Activated B cell treated with CpG ODN at 0.5 μM for 24 hours (primary cell): ENCODE measurements around the gene BZW2. TPM values are rescaled to one million over a fixed set of nuclear protein-coding genes. Genes with fewer than 3 reads are reported as not detected.
A peak's percentile ranks its signal among the peaks of the same experiment; 100 is the strongest.

Experiments used
- ATAC-seq: fragments of 200-7000 bp; cut with Tn5 transposase; one replicate; pipeline ENCODE4 v1.10.0; 2021; ENCODE audit warnings: low read depth, mild to moderate bottlenecking, moderate library complexity
- CTCF ChIA-PET: fragments of 350-600 bp; sonication (Branson Sonifier 250); formaldehyde crosslinking; loops from one replicate; lab custom pipeline; 2021; ENCODE audit warnings: antibody characterized with exemption; lab: Charles Lee
- POLR2A ChIA-PET: fragments of 350-600 bp; sonication (Branson Sonifier 250); formaldehyde crosslinking; loops from one replicate; lab custom pipeline; 2021; ENCODE audit warnings: antibody characterized with exemption; lab: Charles Lee
- DNase-seq: peaks from one replicate; pipeline ENCODE4 v3.0.0; 2022
- H3K27ac Mint-ChIP-seq: one replicate; pipeline ENCODE4 v1.8.0; 2020; ENCODE audit warnings: mixed read lengths
- H3K27me3 Mint-ChIP-seq: one replicate; pipeline ENCODE4 v1.8.0; 2021; ENCODE audit warnings: mixed read lengths
- H3K36me3 Mint-ChIP-seq: one replicate; pipeline ENCODE4 v1.8.0; 2021; ENCODE audit warnings: low read depth, mixed read lengths
- H3K4me1 Mint-ChIP-seq: one replicate; pipeline ENCODE4 v1.8.0; 2021; ENCODE audit warnings: mixed read lengths
- H3K4me3 Mint-ChIP-seq: one replicate; pipeline ENCODE4 v1.8.0; 2020; ENCODE audit warnings: mild to moderate bottlenecking, mixed read lengths
- H3K9me3 Mint-ChIP-seq: one replicate; pipeline ENCODE4 v1.8.0; 2020; ENCODE audit warnings: mixed read lengths
- CTCF ChIP-seq: fragments of 200-600 bp; IDR thresholded peaks from one replicate; pipeline ENCODE4 v1.8.0; 2022; ENCODE audit warnings: antibody characterized with exemption, mild to moderate bottlenecking
- intact Hi-C: fragments of 100-400 bp; cut with micrococcal nuclease; formaldehyde crosslinking; loops from one replicate; pipeline ENCODE4 v1.15.1; 2024
- total RNA-seq: library from RNA; stranded (reverse); gene quantifications from 2 replicates; pipeline ENCODE4 v1.2.3, GENCODE V29; 2022

Gene BZW2
- total RNA-seq, 1 donor from 2014 or later, result 47.2 TPM

GRCh38 chr7:16616542-16616941 lies 29.4 kb upstream of the BZW2 start:
- DNase-seq (no peak), ATAC-seq (no peak)
- Mint-ChIP-seq H3K4me1 (peaks cover 10% of the 10 kb centered on the region), H3K27me3 (no peaks in the 10 kb centered on the region), H3K27ac (no peak overlapping the region), H3K36me3 (peaks cover 56% of the 10 kb centered on the region), H3K9me3 (no peaks in the 10 kb centered on the region), H3K4me3 (no peak overlapping the region)
- TF ChIP-seq CTCF, result no peak
- intact Hi-C loops, result no loop called here
- ChIA-PET CTCF (no interaction called here), POLR2A (no interaction called here)

DNA sequence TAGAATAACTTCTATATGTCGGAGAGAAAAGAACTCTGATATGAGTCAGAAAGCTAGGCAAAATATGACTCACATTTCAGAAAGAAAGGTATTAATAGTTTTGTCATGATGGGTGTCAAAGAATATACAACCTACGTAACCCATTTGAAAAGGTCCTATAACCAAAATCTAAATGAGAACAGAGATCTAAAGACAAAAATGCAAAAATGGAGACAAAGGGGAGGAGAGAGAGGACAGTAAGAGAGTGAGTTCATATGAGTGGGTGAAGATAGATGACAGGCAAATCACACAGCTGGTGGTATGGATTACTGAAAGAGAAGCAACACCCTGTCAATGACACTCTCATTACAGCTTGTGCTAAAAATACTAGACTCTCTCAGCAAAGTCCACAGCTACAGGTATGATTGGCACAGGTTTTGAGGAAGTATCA lies 26.0 kb upstream of the BZW2 start:
- H3K4me1 Mint-ChIP-seq, result peaks cover 10% of the 10 kb centered on the region
- intact Hi-C loops, result loop anchor here (1.0 kb wide), 1 partner anchor 26 kb away; the partner anchor contains the start of gene BZW2
- no peak overlapping the region for H3K4me3 Mint-ChIP-seq
- DNase-seq (no peak), ATAC-seq (peak; percentile 89)
- TF ChIP-seq CTCF, result no peak
- ChIA-PET CTCF (no interaction called here), POLR2A (interaction anchor here (2.5 kb wide), 1 partner anchor 26 kb away, joined by 11 read pairs; the partner anchor contains the start of genes ANKMY2 and BZW2)
- no peaks in the 10 kb centered on the region for H3K9me3 Mint-ChIP-seq
- peak overlapping the region; percentile 68 for H3K27ac Mint-ChIP-seq
- H3K36me3 Mint-ChIP-seq, result peaks cover 64% of the 10 kb centered on the region
- no peaks in the 10 kb centered on the region for H3K27me3 Mint-ChIP-seq

DNA sequence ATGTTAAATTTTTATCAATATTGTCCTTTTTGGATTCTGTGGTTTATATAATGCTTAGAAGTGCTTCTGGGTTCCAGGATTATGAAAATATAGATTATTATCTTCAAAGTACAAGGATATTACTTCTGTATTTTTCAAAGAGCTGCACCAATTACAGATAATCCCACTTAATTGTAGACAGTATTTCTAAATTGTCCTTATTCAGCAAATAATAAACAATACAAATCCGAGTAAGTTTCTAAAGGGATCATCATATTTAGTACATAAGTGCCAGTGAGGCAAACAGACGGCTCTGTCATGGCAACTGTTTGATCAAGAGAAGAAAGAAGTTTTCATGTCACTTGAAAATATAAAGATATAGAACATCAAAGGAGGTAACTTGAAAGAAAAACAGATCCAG lies 19.6 kb upstream of the BZW2 start:
- Mint-ChIP-seq H3K4me3 (no peak overlapping the region), H3K27me3 (no peaks in the 10 kb centered on the region), H3K4me1 (no peaks in the 10 kb centered on the region), H3K27ac (no peak overlapping the region), H3K9me3 (no peaks in the 10 kb centered on the region), H3K36me3 (peaks cover 39% of the 10 kb centered on the region)
- TF ChIP-seq CTCF, result no peak
- ATAC-seq, result no peak
- ChIA-PET CTCF (no interaction called here), POLR2A (interaction anchor here (1.0 kb wide), 1 partner anchor 20 kb away, joined by 3 read pairs; no protein-coding TSS in a partner anchor)
- intact Hi-C loops, result no loop called here
- no peak for DNase-seq

DNA sequence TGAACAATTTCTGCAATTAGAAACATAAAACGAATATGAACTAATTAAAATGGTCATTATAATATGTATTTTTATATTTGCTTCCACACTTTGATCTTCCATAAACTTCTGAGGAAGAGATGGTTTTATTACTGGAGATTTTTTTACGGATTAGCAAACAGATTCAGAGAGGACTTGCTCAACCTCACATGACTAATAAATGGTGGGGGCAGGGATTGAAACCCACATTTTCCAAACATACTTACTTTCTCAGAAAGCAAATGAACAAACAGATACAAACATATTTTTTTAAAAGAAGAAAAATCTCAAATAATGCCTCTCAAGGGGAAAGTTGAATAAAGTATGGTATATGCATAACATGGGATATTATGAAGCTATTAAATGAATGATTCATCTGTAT lies 18.7 kb upstream of the BZW2 start:
- DNase-seq (no peak), ATAC-seq (no peak)
- ChIA-PET POLR2A (no interaction called here), CTCF (no interaction called here)
- no peaks in the 10 kb centered on the region for H3K9me3 Mint-ChIP-seq
- peaks cover 38% of the 10 kb centered on the region for H3K36me3 Mint-ChIP-seq
- no peaks in the 10 kb centered on the region for H3K27me3 Mint-ChIP-seq
- intact Hi-C loops, result no loop called here
- H3K4me1 Mint-ChIP-seq, result no peaks in the 10 kb centered on the region
- no peak overlapping the region for H3K27ac Mint-ChIP-seq
- no peak for TF ChIP-seq CTCF
- H3K4me3 Mint-ChIP-seq, result no peak overlapping the region

- ChIA-PET POLR2A (no interaction called here), CTCF (no interaction called here)
- no peak overlapping the region for H3K4me3 Mint-ChIP-seq
- intact Hi-C loops, result no loop called here
- H3K36me3 Mint-ChIP-seq, result peaks cover 26% of the 10 kb centered on the region
- ATAC-seq (no peak), DNase-seq (no peak)
- no peak for TF ChIP-seq CTCF
- no peaks in the 10 kb centered on the region for H3K4me1 Mint-ChIP-seq
- no peak overlapping the region for H3K27ac Mint-ChIP-seq
- H3K27me3 Mint-ChIP-seq, result no peaks in the 10 kb centered on the region
- no peaks in the 10 kb centered on the region for H3K9me3 Mint-ChIP-seq
Observed at GRCh38 chr7:16630654-16631053, 15.3 kb upstream of the BZW2 start.
